Parathyroid adenoma (tissue), 2 donors: ENCODE results near the gene TMEM126B.
A peak's percentile ranks its signal among the peaks of the same experiment; 100 is the strongest.

Source experiments
- H2AFZ ChIP-seq: fragments of 300-600 bp; sonication (generic); one replicate; pipeline ENCODE4 v1.7.0; 2017; ENCODE audit warnings: antibody characterized with exemption, mild to moderate bottlenecking
- H3K27ac ChIP-seq: fragments of 300-600 bp; sonication (generic); one replicate; pipeline ENCODE4 v1.7.0; 2017
- H3K27me3 ChIP-seq: fragments of 300-600 bp; sonication (generic); one replicate; pipeline ENCODE4 v1.7.0; 2017; ENCODE audit warnings: low read length; ENCODE audit not compliant: control insufficient read depth, insufficient read depth
- H3K36me3 ChIP-seq: fragments of 300-600 bp; sonication (generic); one replicate; pipeline ENCODE4 v1.7.0; 2017; ENCODE audit warnings: low read length; ENCODE audit not compliant: control insufficient read depth, insufficient read depth
- H3K4me1 ChIP-seq: fragments of 300-600 bp; sonication (generic); one replicate; pipeline ENCODE4 v1.7.0; 2017; ENCODE audit warnings: control low read depth
- H3K4me2 ChIP-seq: fragments of 300-600 bp; sonication (generic); one replicate; pipeline ENCODE4 v1.7.0; 2017; ENCODE audit warnings: low read length
- H3K4me3 ChIP-seq: fragments of 300-600 bp; sonication (generic); one replicate; pipeline ENCODE4 v1.7.0; 2017; ENCODE audit warnings: low read depth, low read length
- H3K79me2 ChIP-seq: fragments of 300-600 bp; sonication (generic); one replicate; pipeline ENCODE4 v1.7.0; 2017; ENCODE audit warnings: control low read depth
- H3K9ac ChIP-seq: fragments of 300-600 bp; sonication (generic); one replicate; pipeline ENCODE4 v1.7.0; 2017; ENCODE audit warnings: mild to moderate bottlenecking
- H3K9me3 ChIP-seq: fragments of 300-600 bp; sonication (generic); one replicate; pipeline ENCODE4 v1.7.0; 2017; ENCODE audit warnings: low read length; ENCODE audit not compliant: control insufficient read depth
- CTCF ChIP-seq: fragments of 300-600 bp; sonication (generic); IDR thresholded peaks from one replicate; pipeline ENCODE4 v1.7.0; 2017; ENCODE audit warnings: antibody characterized with exemption, mild to moderate bottlenecking
- donor health status: primary hyperparathyroidism.

The TMEM126B gene

GRCh38 chr11:85663753-85664614 lies 35.6 kb downstream of the TMEM126B start:
- Histone ChIP-seq H2AFZ (peak overlapping the region; percentile 84), H3K9me3 (no peaks in the 10 kb centered on the region), H3K9ac (peak overlapping the region; percentile 98), H3K36me3 (no peaks in the 10 kb centered on the region), H3K27me3 (no peaks in the 10 kb centered on the region), H3K4me3 (peak overlapping the region; percentile 80), H3K27ac (peak overlapping the region; percentile 96), H3K4me2 (peak overlapping the region; percentile 81), H3K79me2 (peaks cover 2% of the 10 kb centered on the region), H3K4me1 (peaks cover 6% of the 10 kb centered on the region)
- TF ChIP-seq CTCF, result peak; percentile 63

GRCh38 chr11:85664615-85665481 lies 36.5 kb downstream of the TMEM126B start, which contains the start of gene CREBZF:
Gene CREBZF (minus strand): TSS chr11:85665129. CDS start chr11:85664875, 254 bp downstream.
- H3K9me3 ChIP-seq, result no peaks in the 10 kb centered on the region
- peaks cover 6% of the 10 kb centered on the region for H3K4me1 ChIP-seq
- TF ChIP-seq CTCF, result no peak
- H3K9ac ChIP-seq, result peak within 1 kb of the TSS; percentile 98
- peak within 1 kb of the TSS; percentile 80 for H3K4me3 ChIP-seq
- H3K79me2 ChIP-seq, result peaks cover 2% of the 10 kb centered on the region
- H3K4me2 ChIP-seq, result peak within 1 kb of the TSS; percentile 81
- H3K27me3 ChIP-seq, result no peaks in the 10 kb centered on the region
- peak within 1 kb of the TSS; percentile 96 for H3K27ac ChIP-seq
- H2AFZ ChIP-seq, result peak within 1 kb of the TSS; percentile 84
- H3K36me3 ChIP-seq, result no peaks in the 10 kb centered on the region

GRCh38 chr11:85665733-85666132 lies 37.3 kb downstream of the TMEM126B start:
- no peak overlapping the region for H3K4me3 ChIP-seq
- no peak for TF ChIP-seq CTCF
- no peak overlapping the region for H3K4me2 ChIP-seq
- no peak overlapping the region for H3K27ac ChIP-seq
- H3K9me3 ChIP-seq, result no peaks in the 10 kb centered on the region
- peaks cover 6% of the 10 kb centered on the region for H3K4me1 ChIP-seq
- no peaks in the 10 kb centered on the region for H3K36me3 ChIP-seq
- H3K79me2 ChIP-seq, result peaks cover 2% of the 10 kb centered on the region
- H2AFZ ChIP-seq, result peak overlapping the region; percentile 84
- H3K9ac ChIP-seq, result no peak overlapping the region
- H3K27me3 ChIP-seq, result no peaks in the 10 kb centered on the region

- H3K36me3 ChIP-seq, result no peaks in the 10 kb centered on the region
- peaks cover 3% of the 10 kb centered on the region for H3K4me1 ChIP-seq
- H3K27me3 ChIP-seq, result no peaks in the 10 kb centered on the region
- no peak for TF ChIP-seq CTCF
- H2AFZ ChIP-seq, result no peak overlapping the region
- no peak overlapping the region for H3K9ac ChIP-seq
- no peak overlapping the region for H3K4me2 ChIP-seq
- H3K4me3 ChIP-seq, result no peak overlapping the region
- no peaks in the 10 kb centered on the region for H3K79me2 ChIP-seq
- H3K9me3 ChIP-seq, result no peaks in the 10 kb centered on the region
- H3K27ac ChIP-seq, result no peak overlapping the region
Observed at GRCh38 chr11:85666687-85667086, 38.3 kb downstream of the TMEM126B start.
